K562 (cell line): ENCODE measurements around the gene ZNF609. TPM values are rescaled to one million over a fixed set of nuclear protein-coding genes. Genes with fewer than 3 reads are reported as not detected.

Source experiments
- ATAC-seq: fragments of 200-7000 bp; cut with Tn5 transposase; 3 replicates; pipeline ENCODE4 v1.9.1; 2020; ENCODE audit warnings: moderate library complexity
- BruUV-seq: library from RNA; stranded (reverse); fragments of 400-500 nt; replicated peaks from 2 replicates; lab custom pipeline; 2021; lab: Mats Ljungman, UMichigan
- CTCF ChIA-PET: fragments of 300-600 bp; formaldehyde crosslinking; extraction: SDS; loops from one replicate; lab custom pipeline; 2021; ENCODE audit warnings: low intra/inter-chr PET ratio; lab: Yijun Ruan, JAX
- POLR2A ChIA-PET: fragments of 300-600, 350-650 bp; sonication (Branson Sonifier 250); formaldehyde crosslinking; extraction: SDS; loops from one replicate; lab custom pipeline; 2021; ENCODE audit warnings: antibody characterized with exemption, inconsistent platforms; lab: Yijun Ruan, JAX
- DNase-seq, 4 experiments: peaks; one replicate each; pipeline versions ENCODE4 v3.0.0 to v3.0.0-alpha.2; 2011 to 2018; ENCODE audit warnings: low spot score in 3 of 4, mixed read lengths in 3 of 4; ENCODE audit errors: extremely low read depth in 1 of 4
- FAIRE-seq: peaks from 2 replicates; lab custom pipeline; 2011; peaks lifted over from hg19 to GRCh38; lab: Jason Lieb, UNC
- H2AFZ ChIP-seq: 2 replicates; pipeline ENCODE4 v1.6.0; 2011; ENCODE audit warnings: low read depth, low read length, control low read depth, inconsistent platforms
- H3K27ac ChIP-seq: fragments of 200-600 bp; 3 replicates; pipeline ENCODE4 v1.8.0; 2011; ENCODE audit warnings: low read depth, mild to moderate bottlenecking, control low read depth, inconsistent platforms, low read length, moderate library complexity, mixed read lengths; ENCODE audit errors: extremely low read depth
- H3K27me3 ChIP-seq, 2 experiments: fragments of 300-600 bp in 1 of 2; 2 replicates in 1 of 2; 3 replicates in 1 of 2; pipeline versions ENCODE4 v1.6.0 to v1.8.0; 2011; ENCODE audit warnings: inconsistent platforms in 2 of 2, low read length in 2 of 2, mild to moderate bottlenecking in 1 of 2, mixed read lengths in 1 of 2, moderate library complexity in 1 of 2; ENCODE audit not compliant: control insufficient read depth in 2 of 2, insufficient read depth in 2 of 2
- H3K36me3 ChIP-seq: fragments of 300-600 bp; 3 replicates; pipeline ENCODE4 v1.8.0; 2011; ENCODE audit warnings: mild to moderate bottlenecking, low read length, inconsistent platforms; ENCODE audit not compliant: control insufficient read depth, insufficient read depth
- H3K4me1 ChIP-seq, 2 experiments: fragments of 200-600 bp in 1 of 2; replicated peaks in 1 of 2; 2 replicates in 1 of 2; 3 replicates in 1 of 2; pipeline versions ENCODE4 v1.5.1 to v1.8.0; 2011; ENCODE audit warnings: inconsistent platforms in 2 of 2, low read length in 2 of 2, mild to moderate bottlenecking in 1 of 2, mixed read lengths in 1 of 2, moderate library complexity in 1 of 2; ENCODE audit not compliant: control insufficient read depth in 2 of 2, insufficient read depth in 2 of 2
- H3K4me2 ChIP-seq: 2 replicates; pipeline ENCODE4 v1.6.1; 2011; ENCODE audit warnings: low read length, control low read depth, inconsistent platforms, mixed read lengths; ENCODE audit not compliant: insufficient read depth
- H3K4me3 ChIP-seq: fragments of 200-600 bp; sonication (generic), shearing (Covaris generic); 2 replicates; pipeline ENCODE4 v1.5.1; 2016; ENCODE audit warnings: control low read depth, inconsistent platforms
- H3K79me2 ChIP-seq: fragments of 200-600 bp; 3 replicates; pipeline ENCODE4 v1.8.0; 2011; ENCODE audit warnings: low read length, inconsistent platforms; ENCODE audit not compliant: control insufficient read depth, insufficient read depth
- H3K9ac ChIP-seq, 2 experiments: 2 replicates each; pipeline versions ENCODE4 v1.6.0 to v1.6.1; 2011; ENCODE audit warnings: low read depth in 2 of 2, low read length in 2 of 2, control low read depth in 1 of 2, inconsistent platforms in 1 of 2, mild to moderate bottlenecking in 1 of 2, mixed read lengths in 1 of 2; ENCODE audit not compliant: insufficient read depth in 1 of 2
- H3K9me1 ChIP-seq: one replicate; pipeline ENCODE4 v1.6.0; 2011; ENCODE audit warnings: inconsistent platforms, mild to moderate bottlenecking, low read length, moderate library complexity; ENCODE audit not compliant: control insufficient read depth, insufficient read depth
- H3K9me3 ChIP-seq: replicated peaks from 2 replicates; pipeline ENCODE4 v1.5.1; 2011; ENCODE audit warnings: low read depth, low read length, inconsistent platforms; ENCODE audit not compliant: control insufficient read depth, insufficient read depth
- H4K20me1 ChIP-seq: replicated peaks from 2 replicates; pipeline ENCODE4 v1.6.1; 2011; ENCODE audit warnings: low read length, inconsistent platforms, mixed read lengths; ENCODE audit not compliant: control insufficient read depth, insufficient read depth
- BRF2 ChIP-seq: IDR thresholded peaks from 3 replicates; pipeline ENCODE4 v1.6.1; 2011; ENCODE audit warnings: borderline replicate concordance, mild to moderate bottlenecking; ENCODE audit not compliant: insufficient read length, insufficient read depth
- CBFA2T3 ChIP-seq: fragments of 450-650 bp; IDR thresholded peaks from 2 replicates; pipeline ENCODE4 v1.6.1; 2017
- CC2D1A ChIP-seq: fragments of 450-650 bp; IDR thresholded peaks from 2 replicates; pipeline ENCODE4 v1.6.1; 2017; ENCODE audit warnings: mild to moderate bottlenecking
- FOXP1 ChIP-seq: sonication (generic); formaldehyde crosslinking; IDR thresholded peaks from 2 replicates; pipeline ENCODE4 v1.8.0; 2022; ENCODE audit warnings: mild to moderate bottlenecking, missing genetic modification reagents
- GATAD2A ChIP-seq: fragments of 450-650 bp; IDR thresholded peaks from 2 replicates; pipeline ENCODE4 v1.6.1; 2017
- GMEB1 ChIP-seq: fragments of 250-450 bp; sonication (Bioruptor Pico); IDR thresholded peaks from 2 replicates; pipeline ENCODE4 v1.4.0; 2020; ENCODE audit warnings: mild to moderate bottlenecking
- MCM2 ChIP-seq: fragments of 450-650 bp; IDR thresholded peaks from 2 replicates; pipeline ENCODE4 v1.6.1; 2017; ENCODE audit warnings: low read depth, mild to moderate bottlenecking
- NKRF ChIP-seq: fragments of 450-650 bp; IDR thresholded peaks from 2 replicates; pipeline ENCODE4 v1.6.1; 2016; ENCODE audit warnings: borderline replicate concordance
- NR0B1 ChIP-seq: fragments of 450-650 bp; IDR thresholded peaks from one replicate; pipeline ENCODE4 v1.6.1; 2018; ENCODE audit warnings: mild to moderate bottlenecking, moderate library complexity; ENCODE audit not compliant: partially characterized antibody
- PYGO2 ChIP-seq: fragments of 450-650 bp; IDR thresholded peaks from 2 replicates; pipeline ENCODE4 v1.6.1; 2016; ENCODE audit warnings: mild to moderate bottlenecking, missing genetic modification characterization, moderate library complexity, missing compliant biosample characterization
- STAT5A ChIP-seq: IDR thresholded peaks from 2 replicates; pipeline ENCODE4 v1.6.1; 2012; ENCODE audit warnings: low read length, inconsistent platforms, borderline replicate concordance
- TAL1 ChIP-seq: fragments of 450-650 bp; IDR thresholded peaks from 2 replicates; pipeline ENCODE4 v1.6.1; 2016; ENCODE audit warnings: mild to moderate bottlenecking
- TBL1XR1 ChIP-seq, 2 experiments: IDR thresholded peaks; 2 replicates each; pipeline ENCODE4 v1.6.1; 2012; ENCODE audit warnings: improper control_type of control experiment in 2 of 2, low read length in 2 of 2, mild to moderate bottlenecking in 1 of 2
- TOE1 ChIP-seq, 2 experiments: fragments of 450-650 bp in 1 of 2; sonication (generic) in 1 of 2; formaldehyde crosslinking in 1 of 2; IDR thresholded peaks; 2 replicates each; pipeline versions ENCODE4 v1.7.1 to v1.8.0; 2016 to 2022; ENCODE audit warnings: borderline replicate concordance in 2 of 2, mild to moderate bottlenecking in 2 of 2, antibody characterized with exemption in 1 of 2, inconsistent platforms in 1 of 2, low read depth in 1 of 2, missing genetic modification reagents in 1 of 2, moderate library complexity in 1 of 2
- XRCC4 ChIP-seq: IDR thresholded peaks from one replicate; pipeline ENCODE4 v1.6.1; 2011; ENCODE audit not compliant: insufficient read depth, insufficient read length; ENCODE audit errors: extremely low read depth
- ZNF134 ChIP-seq: fragments of 250-450 bp; sonication (Bioruptor Pico); conservative IDR thresholded peaks from 2 replicates; pipeline ENCODE4 v1.4.0; 2020
- ZNF444 ChIP-seq: fragments of 250-450 bp; sonication (Bioruptor Pico); IDR thresholded peaks from 2 replicates; pipeline ENCODE4 v1.4.0; 2020; ENCODE audit warnings: mild to moderate bottlenecking, moderate library complexity
- WGBS: fragments of 100-300 bp; shearing (Covaris generic); methylation state at CpG from one replicate; pipeline ENCODE4 v1.1.6; 2016; ENCODE audit warnings: low coverage, mixed read lengths; ENCODE audit not compliant: insufficient coverage; ENCODE audit errors: missing lambda C conversion rate; 5-methylcytosine and 5-hydroxymethylcytosine counted together
- in situ Hi-C: fragments of 300-500 bp; cut with MboI; formaldehyde crosslinking; loops from 4 replicates; pipeline ENCODE4 v1.15.0; 2018; ENCODE audit warnings: inconsistent platforms, mixed read lengths
- intact Hi-C: fragments of 100-400 bp; cut with micrococcal nuclease; formaldehyde crosslinking; loops from 2 replicates; pipeline ENCODE4 v1.14.2; 2022
- polyA plus RNA-seq, 8 experiments: library from polyadenylated mRNA; depleted of rRNA in 4 of 8; stranded (reverse) in 5 of 8; unstranded in 3 of 8; fragments of >200 nt; fragmentation: Nextera tagmentation in 2 of 8; fragmentation: Illumina TruSeq in 1 of 8; extraction: Ambion mirVana in 2 of 8; extraction: Trizol in 1 of 8; gene quantifications; 2 replicates each; pipeline versions ENCODE4 v1.2.1 to v1.2.3, GENCODE V29; 2011 to 2014; ENCODE audit warnings: inconsistent platforms in 1 of 8, missing spikeins in 1 of 8
- total RNA-seq, 7 experiments: library from RNA; depleted of rRNA in 6 of 7; stranded (reverse); fragments of >200 nt in 6 of 7; fragmentation: Illumina TruSeq in 2 of 7; extraction: Trizol in 2 of 7; gene quantifications; 2 replicates each; pipeline versions ENCODE4 v1.2.1 to v1.2.3, GENCODE V29; 2011 to 2021; ENCODE audit warnings: low replicate concordance in 1 of 7

Gene ZNF609
- total and polyA plus RNA-seq, 9 of the 15 experiments (the other 6 are each of a cell fraction or from before 2014, with no cell fraction given) = 3.0 to 38.7 (median 17.8) TPM

DNA sequence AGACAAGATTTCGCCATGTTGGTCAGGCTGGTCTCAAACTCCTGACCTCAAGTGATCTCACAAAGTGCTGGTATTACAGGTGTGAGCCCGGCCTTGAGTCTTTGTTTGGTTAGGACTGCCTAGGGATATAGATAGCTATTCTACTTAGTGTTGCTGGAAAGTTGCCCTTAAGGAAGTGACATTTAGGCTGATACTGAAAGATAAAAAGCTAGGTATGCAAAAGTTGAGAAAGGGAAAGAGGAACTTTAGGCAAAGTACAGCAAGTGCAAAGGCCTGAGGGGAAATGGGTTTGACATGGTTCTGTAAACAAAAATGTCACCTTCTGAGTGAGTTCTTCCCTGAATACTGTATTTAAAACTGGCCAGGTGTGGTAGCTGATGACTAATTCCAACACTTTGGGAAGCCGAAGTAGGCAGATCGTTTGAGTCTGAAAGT, 111.5 kb downstream of the ZNF609 start:
- peak overlapping the region; percentile 26; the same call in 1 of the 2 replicates for H3K4me2 ChIP-seq
- no peaks in the 10 kb centered on the region for H3K9me3 ChIP-seq
- in situ Hi-C loops (no loop called here), intact Hi-C loops (no loop called here)
- ChIA-PET CTCF (no interaction called here), POLR2A (interaction anchor here (0.5 to 1.0 kb wide), 3 partner anchors 21 to 280 kb away, joined by 3 to 4 read pairs (median 4); no protein-coding TSS in a partner anchor)
- no peak overlapping the region for H2AFZ ChIP-seq
- H3K9me1 ChIP-seq = no peaks in the 10 kb centered on the region
- peak; percentile 63 for FAIRE-seq
- H4K20me1 ChIP-seq = no peaks in the 10 kb centered on the region
- peak; percentile 68 for ATAC-seq
- H3K79me2 ChIP-seq = peaks cover 87% of the 10 kb centered on the region
- no peaks in the 10 kb centered on the region for H3K27me3 ChIP-seq
- 35% methylated on average over 4 of the region's 4 CpGs for WGBS
- peak overlapping the region; percentile 57 for H3K27ac ChIP-seq
- 0 out of 4 replicates have a peak overlapping the region, but pooled peaks of 1 of the 2 experiments have one; percentile 3 for H3K9ac ChIP-seq
- H3K36me3 ChIP-seq = peaks cover 6% of the 10 kb centered on the region; the same call in 2 of the 3 replicates
- BruUV-seq = no TSS peak
- H3K4me3 ChIP-seq = no peak overlapping the region
- peaks cover 4 to 28% of the 10 kb centered on the region in 2 experiments for H3K4me1 ChIP-seq
- peak in 1 of 4 experiments; percentile 42 for DNase-seq
- TF ChIP-seq ZNF134 (CRISPR knock-in tag) (no peak), CBFA2T3 (peak; percentile 54), CC2D1A (no peak), ZNF444 (CRISPR knock-in tag) (no peak), XRCC4 (no peak), BRF2 (no peak), TBL1XR1 (IDR thresholded peaks at IDR 0.05; ENCODE audit: low read length in 2 of 2) (0 out of 4 replicates have a peak, but pooled peaks of 1 of the 2 experiments have one; percentile 52), PYGO2 (no peak), GATAD2A (no peak), TOE1 (IDR thresholded peaks at IDR 0.05; ENCODE audit: borderline replicate concordance) (no peak), TOE1 (CRISPR knock-in tag; IDR thresholded peaks at IDR 0.05; ENCODE audit: borderline replicate concordance, low read depth) (no peak), NR0B1 (no peak), NKRF (no peak), FOXP1 (CRISPR knock-in tag) (no peak), MCM2 (no peak), GMEB1 (no peak), STAT5A (no peak), TAL1 (peak; percentile 49)
